HG02884 (cell line): ENCODE measurements around the gene C1QTNF6.

Experiments used
- ATAC-seq: cut with Tn5 transposase; IDR thresholded peaks from one replicate; pipeline ENCODE4 v1.9.1; 2021; ENCODE audit warnings: mild to moderate bottlenecking, moderate library complexity; ENCODE audit not compliant: unreplicated experiment

Gene C1QTNF6

DNA sequence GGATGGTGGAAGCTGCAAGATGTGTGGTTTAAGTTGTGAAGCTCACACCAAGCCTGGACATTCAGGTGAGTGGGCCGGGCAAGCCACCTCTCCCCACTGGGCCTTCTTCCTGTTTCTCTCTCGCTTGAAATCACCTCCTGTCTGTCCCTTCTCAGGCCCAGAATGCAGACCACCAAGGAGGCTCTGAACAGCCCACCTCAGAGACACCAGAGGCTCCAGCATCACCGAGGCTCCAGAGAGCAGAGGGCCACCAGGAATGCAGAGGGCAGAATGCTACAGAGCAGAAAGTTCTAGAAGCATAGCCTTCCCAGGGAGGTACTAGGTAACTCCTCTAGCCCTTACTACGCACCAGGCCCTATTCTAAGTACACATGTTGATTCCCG, 23.6 kb downstream of the C1QTNF6 start:
- ATAC-seq: no peak

DNA sequence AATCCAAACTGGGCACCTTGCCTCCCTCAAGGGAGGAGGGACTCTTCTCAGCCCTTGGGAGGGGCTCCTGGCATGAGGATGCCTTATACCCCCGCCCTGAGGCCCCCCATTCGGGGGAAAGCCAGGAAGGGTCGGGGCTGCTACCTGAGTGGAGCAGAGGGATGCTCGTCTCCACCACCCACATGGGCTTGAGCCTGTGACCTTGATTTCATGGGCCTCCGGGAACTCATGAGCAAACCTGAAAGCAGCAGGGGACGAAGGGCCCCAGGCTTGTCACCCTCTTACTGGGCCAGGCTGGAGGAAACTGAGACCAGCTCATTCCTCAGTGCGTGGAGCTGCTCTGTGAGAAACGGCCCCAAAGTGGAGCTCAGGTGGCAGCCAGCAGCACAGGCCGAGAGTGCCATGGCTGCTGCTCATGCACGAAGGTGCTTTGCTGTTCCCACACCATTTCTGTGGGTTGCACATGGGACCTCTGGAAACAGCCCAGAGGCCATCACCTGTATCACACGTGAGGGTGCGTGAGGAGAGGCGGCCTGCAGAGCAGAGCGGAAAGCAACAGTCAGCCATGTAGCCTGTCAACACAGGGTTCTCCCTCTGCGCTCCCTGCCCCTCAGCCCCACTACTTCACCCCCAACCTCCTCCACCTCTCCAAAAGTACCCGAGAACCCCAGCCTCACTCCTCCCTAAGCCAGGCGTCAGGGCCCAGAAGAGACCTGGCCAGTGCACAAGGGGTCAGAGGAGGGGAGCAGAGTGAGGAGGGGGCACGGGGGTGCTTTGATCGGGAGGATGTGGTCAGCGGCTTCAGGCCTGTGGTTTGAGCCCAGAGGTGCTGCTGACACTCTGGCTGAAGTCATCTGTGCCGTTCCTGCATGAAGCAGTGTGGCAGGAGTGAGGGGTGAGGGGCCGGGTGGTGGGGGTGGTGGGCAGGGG, 24.2 kb downstream of the C1QTNF6 start:
- no peak for ATAC-seq

DNA sequence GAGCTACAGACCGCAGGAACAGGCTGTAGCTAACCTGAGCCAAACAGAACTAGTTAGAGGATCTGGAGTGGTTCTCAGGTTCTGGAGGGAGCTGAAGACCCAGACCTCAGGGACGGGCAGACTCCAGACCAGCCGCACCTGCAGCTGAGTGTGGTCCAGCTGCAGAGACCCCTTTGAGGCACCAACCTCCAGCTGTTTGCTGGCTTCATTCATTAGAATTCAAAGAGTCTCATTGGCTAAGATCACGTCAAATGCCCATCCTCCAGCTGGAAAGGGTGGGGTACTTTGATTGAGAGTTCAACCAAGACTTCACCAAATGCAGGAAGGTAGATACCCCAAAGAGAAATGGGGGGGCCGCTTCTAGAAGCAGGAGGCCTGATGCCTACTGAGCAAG, 25.0 kb downstream of the C1QTNF6 start:
- ATAC-seq: no peak

DNA sequence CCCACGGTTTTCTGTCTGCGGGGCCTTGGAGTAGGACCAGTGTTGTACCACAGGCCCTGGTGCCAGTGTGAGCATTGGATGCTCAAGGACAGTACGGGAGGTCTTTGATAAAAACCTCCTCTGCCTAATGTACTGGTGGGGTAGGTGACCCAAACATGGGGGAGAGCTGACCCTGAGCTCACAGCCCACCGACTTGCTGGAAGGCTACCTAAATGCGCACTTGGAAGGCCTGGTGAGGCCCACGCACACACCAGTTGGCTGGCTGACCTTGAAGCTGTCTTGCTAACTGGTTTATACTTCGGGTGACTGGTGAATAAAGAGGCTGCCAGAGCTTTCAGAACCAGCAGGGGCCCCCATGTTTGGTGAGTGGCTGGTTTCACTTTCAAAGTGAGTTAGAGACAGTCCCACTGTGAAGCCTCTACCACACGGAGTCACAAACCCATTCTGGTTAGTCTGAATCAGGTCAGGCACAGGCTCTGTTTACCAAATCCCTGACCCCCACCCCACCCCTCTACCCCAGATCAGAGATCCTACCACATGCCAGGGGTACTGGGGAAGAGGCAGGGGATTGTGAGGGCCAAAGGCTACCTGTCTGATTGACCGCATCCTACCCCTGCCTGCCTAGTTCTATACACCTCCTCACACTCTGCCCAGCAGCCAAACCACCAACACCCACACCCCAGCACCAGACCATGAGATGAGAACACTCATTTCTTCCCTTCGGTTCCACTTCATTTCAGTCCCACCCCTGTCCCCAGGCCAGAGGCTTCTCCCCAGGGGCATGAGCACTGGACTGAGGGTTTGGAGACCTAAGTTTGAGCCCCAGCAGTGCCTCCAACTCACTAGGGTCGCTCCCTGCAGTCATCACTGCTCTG, 25.6 kb downstream of the C1QTNF6 start:
- peak; percentile 48 for ATAC-seq

DNA sequence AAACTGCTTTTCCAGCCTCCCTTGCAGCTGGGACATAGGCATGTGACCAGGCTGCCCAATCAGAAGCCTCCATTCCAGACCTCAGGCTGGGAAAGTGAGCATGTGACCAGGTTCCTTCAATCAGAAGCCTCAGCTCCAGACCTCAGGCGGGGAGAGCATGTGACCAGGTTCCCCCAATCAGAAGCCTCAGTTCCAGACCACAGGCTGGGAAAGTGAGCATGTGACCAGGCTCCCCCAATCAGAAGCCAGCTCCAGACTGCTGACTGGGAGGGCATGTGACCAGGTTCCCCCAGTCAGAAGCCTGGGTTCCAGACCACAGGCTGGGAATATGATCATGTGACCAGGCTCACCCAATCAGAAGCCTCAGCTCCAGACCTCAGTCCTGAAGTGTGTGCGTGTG, 26.6 kb downstream of the C1QTNF6 start:
- no peak for ATAC-seq

DNA sequence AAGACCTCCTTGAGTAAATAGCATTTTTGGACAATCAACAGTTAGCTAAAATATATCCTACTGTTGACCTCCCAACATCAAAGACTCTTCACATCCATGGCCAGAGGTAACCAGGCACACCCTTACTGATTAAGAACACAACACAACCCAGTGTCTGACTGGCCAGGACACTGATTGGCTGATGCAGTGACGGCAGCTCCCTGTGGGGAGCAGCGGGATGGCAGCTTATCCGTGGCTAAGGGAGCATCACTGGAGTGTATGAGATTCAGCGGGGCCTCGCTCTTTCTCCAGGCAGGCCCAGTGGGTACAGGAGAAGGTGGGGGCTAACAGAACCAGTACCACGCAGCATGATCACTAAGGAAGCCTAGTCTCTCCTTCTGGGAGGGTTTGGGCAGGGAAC, 28.0 kb downstream of the C1QTNF6 start:
- no peak for ATAC-seq

DNA sequence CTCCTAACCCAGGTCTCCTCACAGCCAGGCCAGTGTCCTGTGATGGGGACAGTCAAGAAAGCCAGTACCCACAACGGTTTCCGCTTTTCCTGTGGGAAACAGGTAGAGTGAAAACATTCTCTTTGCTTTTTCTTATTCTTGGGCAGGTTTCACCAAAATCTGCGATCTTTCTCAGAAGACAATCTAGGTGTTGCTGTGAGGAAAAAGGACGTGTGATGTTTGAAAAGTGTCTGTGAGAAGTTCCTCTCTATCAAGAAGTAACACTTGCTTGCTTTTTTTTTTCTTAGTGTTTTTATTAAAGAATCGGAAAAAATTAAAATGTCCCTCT, 29.1 kb downstream of the C1QTNF6 start:
- ATAC-seq: no peak

DNA sequence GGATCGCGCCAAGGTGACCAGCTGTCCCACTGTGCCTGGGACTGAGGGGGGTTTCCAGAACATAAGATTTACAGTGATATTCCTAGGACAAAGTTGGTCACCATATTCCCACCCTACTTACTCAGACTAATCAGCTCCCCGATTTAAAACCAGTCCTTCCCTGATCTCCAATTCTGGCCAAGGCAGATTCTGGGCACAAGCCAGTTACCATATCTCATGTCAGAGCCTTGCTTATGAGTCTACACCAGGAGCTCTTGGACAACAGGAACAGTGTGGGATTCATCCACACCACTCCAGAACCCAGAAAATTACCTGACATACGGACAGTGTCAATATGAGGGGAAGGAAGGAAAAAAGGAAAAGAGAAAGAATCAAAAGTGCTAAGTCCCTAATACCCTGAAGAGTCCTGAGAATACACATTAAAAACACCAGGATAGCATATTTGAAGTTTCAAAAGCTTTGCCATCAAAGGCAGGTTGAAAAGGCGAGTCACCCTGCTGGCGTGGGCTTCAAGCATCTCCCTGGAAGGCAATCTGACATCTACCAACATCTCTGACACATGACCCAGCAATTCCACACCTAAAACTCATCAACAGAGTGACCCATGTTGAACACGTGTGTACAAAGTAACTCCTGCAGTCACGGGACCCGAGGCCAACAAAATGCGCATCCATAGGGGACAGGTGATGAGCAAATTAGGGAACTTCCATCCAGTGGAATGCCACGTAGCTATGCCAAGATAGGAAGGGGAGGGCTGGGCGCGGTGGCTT, 30.3 kb downstream of the C1QTNF6 start:
- ATAC-seq: no peak

DNA sequence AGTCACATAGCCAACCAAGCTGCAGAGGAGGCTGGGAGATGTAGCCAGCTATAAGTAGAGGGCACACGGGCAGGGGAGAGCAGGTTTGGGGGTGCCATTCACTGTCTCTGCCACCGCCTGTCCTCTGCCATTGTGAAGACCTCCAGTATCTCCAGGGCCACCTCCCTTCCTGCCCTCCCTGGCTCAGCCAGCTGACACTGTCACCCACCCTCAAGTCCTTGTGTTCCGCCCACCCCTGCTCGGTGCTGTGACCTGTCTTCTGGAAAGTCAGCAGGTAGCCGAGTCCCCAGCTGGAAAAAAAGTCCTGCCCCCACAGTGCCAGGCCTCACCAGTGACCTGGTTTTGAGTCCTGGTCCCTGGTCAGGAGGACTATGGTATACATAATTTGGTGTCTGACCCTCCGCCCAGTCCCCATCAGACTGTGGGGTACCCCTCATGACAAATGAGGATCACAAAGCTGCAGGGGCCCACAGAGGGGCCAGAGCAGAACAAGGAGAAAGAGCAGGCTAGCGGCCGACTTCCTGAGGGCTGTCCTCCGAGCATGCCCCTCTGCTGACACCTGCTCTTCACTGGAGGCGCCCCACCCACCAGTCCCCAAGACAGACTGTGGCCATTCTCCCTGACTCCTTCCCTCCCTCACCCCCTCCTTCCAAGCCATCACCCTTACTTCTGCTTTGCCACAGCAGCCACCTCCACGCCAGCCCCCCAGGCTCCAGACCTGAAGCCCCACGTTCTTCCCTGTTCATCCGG, 31.2 kb downstream of the C1QTNF6 start:
- no peak for ATAC-seq

DNA sequence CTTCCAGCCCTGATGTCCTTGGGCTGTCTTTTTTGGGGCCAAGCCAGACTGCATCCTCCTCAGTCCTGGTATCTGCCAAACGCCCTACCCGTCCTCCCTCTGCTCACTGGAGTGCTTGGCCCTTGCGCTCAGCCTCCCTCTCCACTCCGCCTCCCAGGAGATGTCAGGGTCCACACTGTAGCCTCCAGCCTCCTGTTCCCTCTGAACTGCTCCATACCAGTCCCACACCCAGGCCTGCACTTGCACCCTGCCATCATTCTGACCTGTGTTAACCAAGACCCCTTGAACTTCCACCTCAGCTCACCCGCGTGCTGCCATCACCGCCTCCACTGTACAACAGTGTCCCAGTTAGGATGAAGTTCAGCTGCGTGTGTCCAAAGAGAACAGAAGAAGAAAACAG, 32.1 kb downstream of the C1QTNF6 start:
- ATAC-seq: no peak

DNA sequence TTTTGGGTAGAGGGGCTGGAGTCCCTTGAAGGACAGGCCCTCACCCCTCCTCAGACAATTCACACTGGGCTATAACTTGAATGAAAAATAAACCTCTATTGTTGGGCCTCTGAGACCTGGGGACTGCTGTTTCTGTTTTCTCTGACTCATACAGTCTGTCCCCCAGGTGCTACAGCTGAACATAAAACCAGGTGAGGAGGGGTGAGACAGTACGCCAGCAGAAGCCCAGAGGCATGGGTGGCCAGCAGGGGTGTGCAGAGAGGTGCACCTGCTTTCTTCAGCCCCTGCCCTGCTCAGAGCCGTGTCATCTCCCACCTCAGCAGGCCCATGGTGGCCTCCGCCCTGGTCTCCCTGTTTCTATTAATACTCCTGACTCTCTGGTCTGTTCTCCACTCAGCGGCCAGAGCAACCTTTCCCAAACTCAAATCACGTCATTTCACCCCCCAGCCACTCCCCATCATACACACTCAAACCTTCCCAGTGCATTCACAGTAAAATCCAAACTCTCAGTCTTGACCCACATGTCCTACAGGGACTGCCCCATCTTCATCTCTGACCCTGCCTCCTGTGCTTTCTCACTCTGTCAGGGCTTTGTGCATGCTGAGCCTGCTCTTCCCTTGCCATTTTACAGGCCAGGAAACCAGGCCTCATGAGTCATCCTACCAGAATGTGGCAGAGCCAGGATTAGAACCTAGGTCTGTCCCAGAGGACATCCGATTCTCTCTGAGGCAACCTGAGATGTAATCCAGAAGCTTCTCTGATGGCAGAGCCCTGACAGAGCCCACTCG, 32.9 kb downstream of the C1QTNF6 start:
- ATAC-seq: peak; percentile 54

DNA sequence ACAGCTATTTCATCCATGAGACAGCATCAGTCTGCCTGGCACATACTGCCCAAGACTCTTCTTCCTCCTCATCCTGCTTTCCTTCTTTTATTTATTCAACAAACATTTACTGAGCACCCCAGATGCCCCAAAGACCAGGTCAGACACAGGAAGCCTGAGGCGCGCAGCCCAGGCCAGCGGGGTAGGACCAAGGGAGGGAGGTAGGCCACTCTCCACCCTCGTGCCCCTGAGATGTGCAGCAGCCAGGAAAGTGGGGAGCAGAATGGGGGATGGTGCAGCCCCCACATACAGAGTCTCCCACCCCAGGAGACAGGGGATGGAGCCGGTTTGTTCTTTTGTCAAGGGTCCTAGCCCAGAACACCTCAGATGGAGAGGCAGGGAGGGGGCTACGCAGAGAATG, 34.1 kb downstream of the C1QTNF6 start:
- no peak for ATAC-seq

DNA sequence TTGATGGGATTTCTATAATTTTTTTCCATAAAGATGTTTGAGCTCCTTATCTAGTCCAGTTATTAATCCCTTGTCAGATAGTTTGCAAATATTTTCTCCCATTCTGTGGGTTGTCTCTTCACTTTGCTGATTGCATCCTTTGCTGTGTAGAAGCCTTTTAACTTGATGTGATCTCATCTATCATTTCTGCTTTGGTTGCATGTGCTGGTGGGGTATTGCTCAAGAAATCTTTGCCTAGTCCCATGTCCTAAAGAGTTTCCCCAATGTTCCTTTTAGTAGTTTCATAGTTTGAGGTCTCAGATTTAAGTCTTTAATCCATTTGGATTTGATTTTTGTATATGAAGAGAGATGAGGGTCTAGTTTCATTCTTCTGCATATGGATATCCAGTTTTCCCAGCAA, 36.6 kb downstream of the C1QTNF6 start:
- ATAC-seq: no peak

DNA sequence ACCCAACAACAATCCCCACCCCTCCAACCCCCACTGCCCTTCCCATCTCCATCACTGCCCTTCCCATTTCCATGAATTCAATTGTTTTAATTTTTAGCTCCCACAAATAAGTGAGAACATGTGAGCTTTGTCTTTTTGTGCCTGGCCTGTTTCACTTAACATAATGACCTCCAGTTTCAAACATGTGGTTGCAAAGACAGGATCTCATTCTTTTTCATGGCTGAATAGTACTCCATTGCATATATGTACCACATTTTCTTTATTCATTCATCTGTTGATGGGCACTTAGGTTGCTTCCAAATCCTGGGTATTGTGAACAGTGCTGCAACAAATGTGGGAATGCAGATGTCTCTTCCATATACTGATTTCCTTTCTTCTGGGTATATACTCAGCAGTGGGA, 37.3 kb downstream of the C1QTNF6 start:
- ATAC-seq: no peak

DNA sequence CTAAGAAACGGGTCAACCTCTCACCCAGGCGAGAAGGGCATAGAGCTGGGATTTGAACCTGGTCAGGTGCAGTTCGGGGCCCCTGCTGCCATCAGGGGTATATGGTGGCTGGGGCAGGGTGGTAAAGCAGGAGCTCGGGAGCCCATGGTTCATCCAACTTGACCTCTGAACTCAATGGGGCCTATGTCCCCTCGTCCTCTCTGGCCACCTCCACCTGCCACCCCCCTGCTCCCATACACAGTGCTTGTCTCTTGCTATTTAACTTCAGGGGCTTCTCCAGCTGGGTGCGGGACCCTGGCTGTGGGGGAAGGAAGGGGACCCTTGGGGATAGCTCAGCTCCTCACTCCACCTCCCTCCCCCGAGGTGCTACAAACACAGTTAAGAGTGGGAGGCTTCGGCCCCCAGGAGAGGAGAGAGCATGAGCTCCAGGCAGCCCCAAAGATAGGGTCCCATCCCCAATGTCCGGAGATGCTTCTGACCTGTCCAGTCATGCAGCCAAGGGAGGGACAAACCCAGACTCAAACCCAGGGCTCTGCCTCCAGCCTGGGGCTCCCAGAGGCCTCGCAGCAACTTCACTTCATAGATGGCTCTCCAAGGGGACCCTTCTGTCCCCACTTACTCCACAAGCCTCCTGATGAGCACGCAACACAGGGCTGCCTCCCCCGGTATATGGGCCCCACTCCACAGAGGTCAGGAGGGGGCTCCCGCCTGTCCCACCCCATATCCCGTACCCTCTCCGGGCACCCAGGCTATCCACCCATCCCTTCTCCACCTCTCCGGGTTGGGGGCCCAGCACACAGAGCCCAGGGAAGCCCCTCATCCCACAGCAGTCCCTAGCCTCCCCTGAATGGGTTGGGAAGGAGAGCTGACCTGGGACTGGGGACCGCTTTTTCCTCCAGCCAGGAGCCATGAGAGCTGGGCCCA, 39.0 kb downstream of the C1QTNF6 start:
- ATAC-seq: peak; percentile 10

DNA sequence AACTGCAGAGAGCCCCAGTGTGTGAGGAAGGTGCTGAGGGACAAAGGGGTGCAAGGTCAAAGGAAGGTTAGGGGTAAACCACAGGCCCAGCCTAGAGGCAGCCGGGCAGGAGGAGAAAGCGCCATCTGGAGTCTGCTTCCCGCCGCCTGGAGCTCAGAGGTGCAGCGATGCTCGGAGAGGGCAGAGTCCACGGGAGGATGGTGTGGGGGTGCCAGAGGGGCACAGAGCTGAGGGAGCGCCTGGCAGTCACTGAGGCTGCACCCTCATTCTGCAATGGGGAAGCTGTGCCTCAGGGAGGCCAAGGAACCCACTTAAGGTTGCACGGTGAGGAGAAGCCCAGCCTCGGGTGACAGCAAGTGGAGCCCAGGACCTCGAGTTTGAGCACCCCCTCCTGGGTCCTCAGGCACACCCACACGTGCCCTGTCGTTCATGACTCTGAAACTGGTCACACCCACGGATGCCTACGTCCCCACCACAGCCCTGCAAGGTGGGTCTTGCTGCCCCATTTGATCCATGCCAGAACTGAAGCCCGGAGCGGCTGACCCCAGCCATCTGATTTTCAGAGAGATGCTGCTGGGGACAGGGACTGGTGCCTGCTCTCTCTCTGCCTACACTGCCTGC, 39.9 kb downstream of the C1QTNF6 start:
- no peak for ATAC-seq

DNA sequence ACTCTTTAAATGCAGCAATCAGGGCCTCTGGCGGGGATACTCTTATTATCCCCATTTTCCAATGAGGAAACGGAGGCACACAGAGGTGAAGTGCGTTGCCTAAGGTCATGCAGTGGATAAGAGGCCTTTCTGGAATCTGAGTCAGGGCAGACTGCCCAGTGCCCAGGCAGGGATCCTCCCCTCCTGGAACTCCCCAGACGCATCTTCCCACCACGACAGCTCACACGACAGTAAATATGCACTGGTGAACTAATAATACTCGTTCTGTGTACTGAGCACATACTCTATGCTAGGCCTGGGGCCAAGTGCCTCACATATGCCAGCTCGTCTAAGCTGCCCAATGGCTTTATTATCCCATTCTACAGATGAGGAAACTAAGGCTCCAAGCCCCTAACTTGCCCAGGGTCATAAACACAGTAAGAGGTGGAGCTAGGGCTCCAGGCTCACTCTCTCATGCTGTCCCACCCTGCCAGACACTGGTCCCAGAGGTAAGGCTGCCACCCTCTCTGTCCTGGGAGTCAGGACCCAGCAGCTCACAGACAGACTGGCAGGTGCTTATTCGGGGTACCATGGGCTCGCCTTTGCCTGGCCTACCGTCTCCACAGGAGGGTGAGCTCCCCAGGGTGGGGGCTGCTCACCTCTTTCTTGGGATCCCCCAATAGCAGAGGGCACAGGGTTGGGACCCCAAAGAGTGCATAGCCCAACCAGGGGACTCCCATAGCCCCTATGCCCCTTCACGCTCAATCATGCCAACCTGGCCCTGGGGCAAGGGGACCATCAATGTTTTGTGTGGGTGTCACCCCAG, 40.7 kb downstream of the C1QTNF6 start:
- no peak for ATAC-seq
